DOHH2 (cell line): ENCODE data around the gene FKBP6.
A peak's percentile ranks its signal among the peaks of the same experiment; 100 is the strongest.
"Not testable (repeated sequence)": the region's sequence is repeated elsewhere in the genome, so short reads cannot be mapped to it uniquely, and the experiment has no call there.

Experiments used
- H3F3A ChIP-seq: fragments of 200-600 bp; sonication (generic), shearing (Covaris generic); 2 replicates; pipeline ENCODE4 v1.6.0; 2016; ENCODE audit warnings: antibody characterized with exemption, mild to moderate bottlenecking; ENCODE audit not compliant: control insufficient read depth, insufficient read depth
- H3K27ac ChIP-seq: fragments of 200-600 bp; sonication (generic); 2 replicates; pipeline ENCODE4 v1.5.1; 2014; ENCODE audit warnings: low read depth, mild to moderate bottlenecking, low read length, moderate library complexity
- H3K27me3 ChIP-seq: fragments of 200-600 bp; sonication (generic); 2 replicates; pipeline ENCODE4 v1.6.1; 2014; ENCODE audit warnings: mild to moderate bottlenecking, low read length, mixed read lengths; ENCODE audit not compliant: control insufficient read depth
- H3K36me3 ChIP-seq: fragments of 200-600 bp; sonication (generic); 2 replicates; pipeline ENCODE4 v1.6.1; 2014; ENCODE audit warnings: mild to moderate bottlenecking, low read length, moderate library complexity, mixed read lengths; ENCODE audit not compliant: control insufficient read depth
- H3K4me1 ChIP-seq: fragments of 200-600 bp; sonication (generic); 2 replicates; pipeline ENCODE4 v1.6.1; 2014; ENCODE audit warnings: mild to moderate bottlenecking, low read length, mixed read lengths; ENCODE audit not compliant: control insufficient read depth
- H3K4me2 ChIP-seq: fragments of 200-600 bp; sonication (generic); 2 replicates; pipeline ENCODE4 v1.6.0; 2014; ENCODE audit warnings: mild to moderate bottlenecking, low read length, moderate library complexity
- H3K4me3 ChIP-seq: fragments of 200-600 bp; sonication (generic); 2 replicates; pipeline ENCODE4 v1.5.1; 2014; ENCODE audit warnings: mild to moderate bottlenecking, low read length, mixed read lengths
- H3K79me2 ChIP-seq: fragments of 200-600 bp; sonication (generic); 2 replicates; pipeline ENCODE4 v1.6.1; 2014; ENCODE audit warnings: mild to moderate bottlenecking, low read length, mixed read lengths; ENCODE audit not compliant: control insufficient read depth
- H3K9me2 ChIP-seq: fragments of 200-600 bp; sonication (generic); replicated peaks from 2 replicates; pipeline ENCODE4 v1.6.1; 2014; ENCODE audit warnings: mild to moderate bottlenecking, low read length, mixed read lengths; ENCODE audit not compliant: control insufficient read depth
- H3K9me3 ChIP-seq: fragments of 200-600 bp; sonication (generic); 2 replicates; pipeline ENCODE4 v1.6.1; 2014; ENCODE audit warnings: antibody characterized with exemption, low read length, mixed read lengths; ENCODE audit not compliant: control insufficient read depth, insufficient read depth
- H4K20me1 ChIP-seq: fragments of 200-600 bp; sonication (generic); 2 replicates; pipeline ENCODE4 v1.6.0; 2014; ENCODE audit warnings: low read depth, mild to moderate bottlenecking, antibody characterized with exemption, low read length, moderate library complexity; ENCODE audit not compliant: control insufficient read depth, insufficient read depth
- CTCF ChIP-seq: fragments of 200-600 bp; sonication (generic); IDR thresholded peaks from one replicate; pipeline ENCODE4 v1.5.1; 2014; ENCODE audit warnings: antibody characterized with exemption, mild to moderate bottlenecking, low read depth, low read length; ENCODE audit not compliant: poor library complexity, severe bottlenecking

FKBP6 gene, protein sequence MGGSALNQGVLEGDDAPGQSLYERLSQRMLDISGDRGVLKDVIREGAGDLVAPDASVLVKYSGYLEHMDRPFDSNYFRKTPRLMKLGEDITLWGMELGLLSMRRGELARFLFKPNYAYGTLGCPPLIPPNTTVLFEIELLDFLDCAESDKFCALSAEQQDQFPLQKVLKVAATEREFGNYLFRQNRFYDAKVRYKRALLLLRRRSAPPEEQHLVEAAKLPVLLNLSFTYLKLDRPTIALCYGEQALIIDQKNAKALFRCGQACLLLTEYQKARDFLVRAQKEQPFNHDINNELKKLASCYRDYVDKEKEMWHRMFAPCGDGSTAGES

GRCh38 chr7:73327922-73328321 lies at the start of gene FKBP6, which contains the start of gene TRIM50:
TSS of gene FKBP6 (plus strand) at chr7:73328161. CDS start at chr7:73328429, 268 bp downstream.
TSS of gene TRIM50 (minus strand) at chr7:73328082. CDS start at chr7:73324787, 3,295 bp downstream.
- H3K9me3 ChIP-seq, H3K79me2 ChIP-seq, H3F3A ChIP-seq, H4K20me1 ChIP-seq, H3K4me2 ChIP-seq, H3K27ac ChIP-seq, H3K9me2 ChIP-seq, H3K36me3 ChIP-seq, H3K4me3 ChIP-seq: not testable (repeated sequence)
- Histone ChIP-seq H3K4me1 (peaks cover 12% of the 10 kb centered on the region), H3K27me3 (peaks cover 23% of the 10 kb centered on the region)

DNA sequence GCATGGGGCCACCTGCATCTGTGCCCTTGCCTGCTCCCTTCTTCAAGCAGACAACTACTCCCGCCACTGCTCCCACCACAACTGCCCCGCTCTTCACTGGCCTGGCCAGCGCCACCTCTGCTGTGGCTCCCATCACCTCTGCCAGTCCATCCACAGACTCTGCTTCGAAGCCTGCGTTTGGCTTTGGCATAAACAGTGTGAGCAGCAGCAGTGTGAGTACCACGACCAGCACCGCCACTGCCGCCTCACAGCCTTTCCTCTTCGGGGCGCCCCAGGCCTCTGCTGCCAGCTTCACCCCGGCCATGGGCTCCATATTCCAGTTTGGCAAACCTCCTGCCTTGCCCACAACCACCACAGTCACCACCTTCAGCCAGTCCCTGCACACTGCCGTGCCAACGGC lies 30.7 kb upstream of the FKBP6 start:
- not testable (repeated sequence) for H3K4me3 ChIP-seq, H3K4me2 ChIP-seq, H4K20me1 ChIP-seq, H3K27ac ChIP-seq, H3K27me3 ChIP-seq, H3F3A ChIP-seq, H3K4me1 ChIP-seq, H3K79me2 ChIP-seq, H3K36me3 ChIP-seq, H3K9me3 ChIP-seq, H3K9me2 ChIP-seq

- not testable (repeated sequence) for H3K4me2 ChIP-seq, H3K27me3 ChIP-seq, H3F3A ChIP-seq, H3K9me2 ChIP-seq, H3K9me3 ChIP-seq, H3K36me3 ChIP-seq, H3K4me1 ChIP-seq, H3K27ac ChIP-seq, H3K4me3 ChIP-seq, H3K79me2 ChIP-seq, H4K20me1 ChIP-seq
Observed at GRCh38 chr7:73297706-73298105, 30.3 kb upstream of the FKBP6 start.

DNA sequence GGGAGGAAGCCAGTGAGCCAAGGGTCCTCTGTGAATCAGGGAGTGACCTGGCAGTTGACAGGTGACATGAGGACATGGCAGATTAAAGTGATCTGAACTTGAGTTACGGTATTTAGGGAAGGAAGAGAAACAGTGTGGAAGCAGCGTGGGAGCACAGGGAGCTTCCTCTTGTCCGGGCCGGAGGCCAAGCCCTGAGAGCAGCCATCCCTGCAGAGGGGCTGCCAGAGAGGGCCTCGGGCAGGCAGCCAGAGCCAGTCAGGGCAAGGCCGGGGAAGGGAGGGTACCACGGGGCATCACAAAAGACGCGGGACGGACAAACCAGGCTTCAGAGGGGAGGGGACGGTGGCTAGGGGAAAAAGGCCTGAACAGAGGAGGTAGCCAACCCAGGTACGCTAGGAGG lies 28.1 kb upstream of the FKBP6 start:
- H3K4me3 ChIP-seq, H3K79me2 ChIP-seq, H3K9me3 ChIP-seq, H4K20me1 ChIP-seq, H3K27me3 ChIP-seq, H3K9me2 ChIP-seq, H3F3A ChIP-seq, H3K4me1 ChIP-seq, H3K4me2 ChIP-seq, H3K27ac ChIP-seq: not testable (repeated sequence)
- peaks cover 20% of the 10 kb centered on the region for H3K36me3 ChIP-seq

- H3F3A ChIP-seq, H3K9me2 ChIP-seq, H3K79me2 ChIP-seq, H3K4me3 ChIP-seq, H3K4me2 ChIP-seq, H3K27me3 ChIP-seq, H3K27ac ChIP-seq, H3K4me1 ChIP-seq, H4K20me1 ChIP-seq, H3K9me3 ChIP-seq: not testable (repeated sequence)
- H3K36me3 ChIP-seq = peaks cover 31% of the 10 kb centered on the region
- TF ChIP-seq CTCF = peak; percentile 10
Observed at GRCh38 chr7:73301108-73301507, 26.9 kb upstream of the FKBP6 start.

- H3K4me1 ChIP-seq = peaks cover 13% of the 10 kb centered on the region
- H3K27ac ChIP-seq, H3F3A ChIP-seq, H4K20me1 ChIP-seq, H3K4me2 ChIP-seq, H3K4me3 ChIP-seq, H3K27me3 ChIP-seq, H3K9me3 ChIP-seq, H3K9me2 ChIP-seq: not testable (repeated sequence)
- H3K36me3 ChIP-seq = peaks cover 46% of the 10 kb centered on the region
- peaks cover 22% of the 10 kb centered on the region for H3K79me2 ChIP-seq
Observed at GRCh38 chr7:73302846-73303245, 25.1 kb upstream of the FKBP6 start.
